ENCODE results near the gene ZSCAN10.
"Not testable (repeated sequence)": the region's sequence is repeated elsewhere in the genome, so short reads cannot be mapped to it uniquely, and the experiment has no call there.

GRCh38 chr16:3083408-3083807 lies 15.7 kb downstream of the ZSCAN10 start:
- TF ChIP-seq CTCF (conservative IDR thresholded peaks at IDR 0.05; ENCODE audit: low read length); EZH2phosphoT487 (IDR thresholded peaks at IDR 0.05; ENCODE audit: borderline replicate concordance): not testable (repeated sequence)

All from Loucy (cell line).